K562 (cell line): ENCODE results near the gene FAM161A. TPM values are rescaled to one million over a fixed set of nuclear protein-coding genes. Genes with fewer than 3 reads are reported as not detected.

Source experiments
- CLOCK ChIP-seq: fragments of 250-450 bp; sonication (Bioruptor Pico); IDR thresholded peaks from 2 replicates; pipeline ENCODE4 v1.4.0; 2020; ENCODE audit warnings: mild to moderate bottlenecking, moderate library complexity, borderline replicate concordance
- COPS2 ChIP-seq: fragments of 450-650 bp; conservative IDR thresholded peaks from 2 replicates; pipeline ENCODE4 v1.6.1; 2016; ENCODE audit warnings: mild to moderate bottlenecking, moderate library complexity
- CTCFL ChIP-seq: IDR thresholded peaks from 2 replicates; pipeline ENCODE4 v1.6.1; 2011; ENCODE audit warnings: borderline replicate concordance, low read depth, mild to moderate bottlenecking, moderate library complexity, low read length; ENCODE audit not compliant: insufficient read depth, poor library complexity, severe bottlenecking
- DIDO1 ChIP-seq: fragments of 450-650 bp; IDR thresholded peaks from 2 replicates; pipeline ENCODE4 v1.6.1; 2016; ENCODE audit warnings: low read depth, missing biosample characterization, missing genetic modification characterization
- ESRRB ChIP-seq: fragments of 250-450 bp; sonication (Bioruptor Pico); IDR thresholded peaks from 2 replicates; pipeline ENCODE4 v1.5.0; 2020; ENCODE audit warnings: mild to moderate bottlenecking, moderate library complexity, borderline replicate concordance
- HNRNPL ChIP-seq: fragments of 200-400 bp; formaldehyde crosslinking; IDR thresholded peaks from 2 replicates; pipeline ENCODE4 v1.6.1; 2017; ENCODE audit warnings: low read depth, mild to moderate bottlenecking, low read length
- KAT7 ChIP-seq: sonication (generic); formaldehyde crosslinking; IDR thresholded peaks from 2 replicates; pipeline ENCODE4 v1.8.0; 2022; ENCODE audit warnings: missing genetic modification reagents, mild to moderate bottlenecking, borderline replicate concordance
- MIER1 ChIP-seq: fragments of 450-650 bp; IDR thresholded peaks from 2 replicates; pipeline ENCODE4 v1.6.1; 2016; ENCODE audit warnings: antibody characterized with exemption, mild to moderate bottlenecking, low read depth
- MYNN ChIP-seq, 2 experiments: sonication (generic); formaldehyde crosslinking in 1 of 2; IDR thresholded peaks; 2 replicates each; pipeline versions ENCODE4 v1.5.0 to v1.6.1; 2016 to 2020; ENCODE audit warnings: antibody characterized with exemption in 1 of 2, missing genetic modification reagents in 1 of 2
- PCBP1 ChIP-seq: fragments of 200-400 bp; formaldehyde crosslinking; IDR thresholded peaks from 2 replicates; pipeline ENCODE4 v1.6.1; 2018; ENCODE audit warnings: mild to moderate bottlenecking, low read depth, low read length; ENCODE audit not compliant: poor library complexity, severe bottlenecking
- RBBP5 ChIP-seq: fragments of 200-600 bp; sonication (generic); IDR thresholded peaks from 2 replicates; pipeline ENCODE4 v1.6.1; 2012; ENCODE audit warnings: borderline replicate concordance, mild to moderate bottlenecking, low read length, control low read depth, inconsistent platforms; ENCODE audit not compliant: insufficient read depth, poor library complexity, severe bottlenecking
- RHOXF2B ChIP-seq: fragments of 250-450 bp; sonication (Bioruptor Pico); conservative IDR thresholded peaks from 2 replicates; pipeline ENCODE4 v1.5.1; 2021
- TOE1 ChIP-seq, 2 experiments: fragments of 450-650 bp in 1 of 2; sonication (generic) in 1 of 2; formaldehyde crosslinking in 1 of 2; IDR thresholded peaks; 2 replicates each; pipeline versions ENCODE4 v1.7.1 to v1.8.0; 2016 to 2022; ENCODE audit warnings: borderline replicate concordance in 2 of 2, mild to moderate bottlenecking in 2 of 2, antibody characterized with exemption in 1 of 2, inconsistent platforms in 1 of 2, low read depth in 1 of 2, missing genetic modification reagents in 1 of 2, moderate library complexity in 1 of 2
- ZNF354B ChIP-seq: fragments of 250-450 bp; sonication (Bioruptor Pico); IDR thresholded peaks from 2 replicates; pipeline ENCODE4 v1.4.0; 2020
- polyA plus RNA-seq, 8 experiments: library from polyadenylated mRNA; depleted of rRNA in 4 of 8; stranded (reverse) in 5 of 8; unstranded in 3 of 8; fragments of >200 nt; fragmentation: Nextera tagmentation in 2 of 8; fragmentation: Illumina TruSeq in 1 of 8; extraction: Ambion mirVana in 2 of 8; extraction: Trizol in 1 of 8; gene quantifications; 2 replicates each; pipeline versions ENCODE4 v1.2.1 to v1.2.3, GENCODE V29; 2011 to 2014; ENCODE audit warnings: inconsistent platforms in 1 of 8, missing spikeins in 1 of 8
- total RNA-seq, 7 experiments: library from RNA; depleted of rRNA in 6 of 7; stranded (reverse); fragments of >200 nt in 6 of 7; fragmentation: Illumina TruSeq in 2 of 7; extraction: Trizol in 2 of 7; gene quantifications; 2 replicates each; pipeline versions ENCODE4 v1.2.1 to v1.2.3, GENCODE V29; 2011 to 2021; ENCODE audit warnings: low replicate concordance in 1 of 7

FAM161A gene
- total and polyA plus RNA-seq, 9 of the 15 experiments (the other 6 are each of a cell fraction or from before 2014, with no cell fraction given), result 0.27 to 1.4 (median 0.80) TPM

GRCh38 chr2:61888267-61889055 lies 34.6 kb upstream of the FAM161A start, which contains the start of gene CCT4 (continued):
- TF ChIP-seq CTCFL, result no peak
- no peak; the same call in 1 of the 2 replicates for TF ChIP-seq TOE1 (IDR thresholded peaks at IDR 0.05; ENCODE audit: borderline replicate concordance)
- no peak for TF ChIP-seq TOE1 (CRISPR knock-in tag; IDR thresholded peaks at IDR 0.05; ENCODE audit: borderline replicate concordance, low read depth)
- TF ChIP-seq DIDO1 (tag), result peak; percentile 84
- TF ChIP-seq MYNN (IDR thresholded peaks at IDR 0.05), result no peak
- no peak for TF ChIP-seq MYNN (CRISPR knock-in tag; IDR thresholded peaks at IDR 0.05)
- TF ChIP-seq ESRRB (CRISPR knock-in tag), result no peak
- no peak for TF ChIP-seq COPS2
- TF ChIP-seq HNRNPL, result no peak
- TF ChIP-seq CLOCK (CRISPR knock-in tag), result no peak
- TF ChIP-seq MIER1, result no peak; the same call in 1 of the 2 replicates
- no peak for TF ChIP-seq ZNF354B (CRISPR knock-in tag)
- TF ChIP-seq RHOXF2B (CRISPR knock-in tag), result no peak
- 0 out of 2 replicates have a peak, but pooled peaks have one; percentile 90 for TF ChIP-seq KAT7 (CRISPR knock-in tag)
- TF ChIP-seq PCBP1, result peak; percentile 96
- peak; percentile 100 for TF ChIP-seq RBBP5
